ENCODE measurements around the gene UBB.

- TF ChIP-seq CTCF (IDR thresholded peaks at IDR 0.05 in 8 of 11, conservative IDR thresholded peaks at IDR 0.05 in 3 of 11): no peak
- TF ChIP-seq POLR2AphosphoS5 (IDR thresholded peaks at IDR 0.05): peak in 2 of 3 donors; percentile 35 to 65
- no peak for TF ChIP-seq POLR2A (IDR thresholded peaks at IDR 0.05)
These were observed 28.1 kb upstream of the UBB start for GRCh38 chr17:16352667-16353316.
